ENCODE measurements around the gene CYP21A2. TPM values are rescaled to one million over a fixed set of nuclear protein-coding genes. Genes with fewer than 3 reads are reported as not detected.
"Not testable (repeated sequence)": the region's sequence is repeated elsewhere in the genome, so short reads cannot be mapped to it uniquely, and the experiment has no call there.

CYP21A2 gene
- total and polyA plus RNA-seq, 2 donors (not counting 1 experiment from before 2014, with no cell fraction given): not detected

DNA sequence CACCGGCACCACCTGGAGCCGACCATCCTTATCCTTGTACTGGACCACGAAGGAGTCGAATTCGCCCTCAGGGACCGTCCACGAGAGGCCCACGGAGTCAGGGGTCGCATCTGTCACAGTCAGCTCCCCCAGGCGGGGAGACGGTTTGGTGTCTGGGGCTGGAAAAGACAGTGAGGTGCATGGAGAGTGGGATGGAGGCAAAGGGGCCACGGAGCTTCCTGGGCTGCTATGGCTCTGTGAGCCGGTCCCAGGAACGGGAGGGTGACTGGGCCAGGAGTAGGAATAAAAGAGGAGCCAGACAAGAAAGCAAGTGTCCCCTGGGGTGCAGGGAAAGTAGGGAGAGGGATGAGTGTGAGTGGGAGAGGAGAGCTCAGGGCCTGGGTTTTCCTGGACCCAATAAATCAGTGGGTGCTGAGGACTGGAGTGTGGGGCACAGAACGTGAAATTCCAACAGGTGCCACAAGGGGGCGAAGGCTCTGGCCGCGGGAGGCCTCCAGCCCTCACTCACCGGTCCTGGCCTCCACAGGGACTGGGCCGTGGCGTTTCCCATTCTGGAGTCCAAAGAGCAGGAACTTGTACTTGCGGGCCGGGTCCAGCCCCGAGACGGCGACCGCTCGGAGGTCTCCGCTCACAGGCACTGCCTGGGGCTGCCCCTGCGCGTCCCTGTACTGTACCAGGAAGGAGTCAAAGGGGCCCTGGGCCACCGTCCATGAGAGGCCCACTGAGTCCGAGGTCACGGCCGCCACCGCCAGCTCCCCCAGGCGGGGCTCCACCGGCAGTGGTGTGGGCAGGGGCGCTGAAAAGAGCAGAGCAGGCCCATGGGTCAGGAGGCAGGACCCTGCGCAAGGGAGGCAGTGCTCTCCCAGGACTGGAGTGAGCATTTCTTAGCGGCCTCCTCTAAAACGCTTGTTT lies 9.9 kb downstream of the CYP21A2 start:
- H3K27me3 Mint-ChIP-seq: peaks cover 16% of the 10 kb centered on the region
- Histone ChIP-seq H2AFZ (ENCODE audit: insufficient read depth, low read depth, low read length, poor library complexity, severe bottlenecking) (peak overlapping the region; percentile 49), H3K9ac (ENCODE audit: low read length) (no peak overlapping the region), H3K27me3 (replicated peaks in 1 of 4; ENCODE audit: control extremely low read depth in 1 of 4, control insufficient read depth in 3 of 4, insufficient read depth in 4 of 4, low read length in 3 of 4) (no peaks in the 10 kb centered on the region), H3K4me2 (replicated peaks; ENCODE audit: low read depth, low read length, poor library complexity, severe bottlenecking) (peak overlapping the region; percentile 9), H3K27ac (ENCODE audit: low read length in 2 of 2) (no peak overlapping the region), H3K4me1 (ENCODE audit: control insufficient read depth in 2 of 2, insufficient read depth in 2 of 2, low read length in 2 of 2) (peaks cover 0 to 4% of the 10 kb centered on the region in 2 donors), H3K36me3 (replicated peaks in 1 of 2; ENCODE audit: control extremely low read depth in 1 of 2, control insufficient read depth in 1 of 2, extremely low read depth in 1 of 2, insufficient read depth in 2 of 2, low read length in 1 of 2) (no peaks in the 10 kb centered on the region), H3K79me2 (ENCODE audit: control insufficient read depth, insufficient read depth, low read length) (no peaks in the 10 kb centered on the region), H4K20me1 (ENCODE audit: control insufficient read depth, insufficient read depth, low read length, poor library complexity, severe bottlenecking) (no peaks in the 10 kb centered on the region), H3K9me3 (ENCODE audit: control extremely low read depth in 1 of 3, control insufficient read depth in 2 of 3, insufficient read depth in 1 of 3, low read length in 2 of 3) (no peaks in the 10 kb centered on the region), H3K4me3 (ENCODE audit: control extremely low read depth in 1 of 5, extremely low read depth in 1 of 5, insufficient read depth in 1 of 5, low read depth in 2 of 5, low read length in 4 of 5) (no peak overlapping the region)
- TF ChIP-seq, protein P1, sequence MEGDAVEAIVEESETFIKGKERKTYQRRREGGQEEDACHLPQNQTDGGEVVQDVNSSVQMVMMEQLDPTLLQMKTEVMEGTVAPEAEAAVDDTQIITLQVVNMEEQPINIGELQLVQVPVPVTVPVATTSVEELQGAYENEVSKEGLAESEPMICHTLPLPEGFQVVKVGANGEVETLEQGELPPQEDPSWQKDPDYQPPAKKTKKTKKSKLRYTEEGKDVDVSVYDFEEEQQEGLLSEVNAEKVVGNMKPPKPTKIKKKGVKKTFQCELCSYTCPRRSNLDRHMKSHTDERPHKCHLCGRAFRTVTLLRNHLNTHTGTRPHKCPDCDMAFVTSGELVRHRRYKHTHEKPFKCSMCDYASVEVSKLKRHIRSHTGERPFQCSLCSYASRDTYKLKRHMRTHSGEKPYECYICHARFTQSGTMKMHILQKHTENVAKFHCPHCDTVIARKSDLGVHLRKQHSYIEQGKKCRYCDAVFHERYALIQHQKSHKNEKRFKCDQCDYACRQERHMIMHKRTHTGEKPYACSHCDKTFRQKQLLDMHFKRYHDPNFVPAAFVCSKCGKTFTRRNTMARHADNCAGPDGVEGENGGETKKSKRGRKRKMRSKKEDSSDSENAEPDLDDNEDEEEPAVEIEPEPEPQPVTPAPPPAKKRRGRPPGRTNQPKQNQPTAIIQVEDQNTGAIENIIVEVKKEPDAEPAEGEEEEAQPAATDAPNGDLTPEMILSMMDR (IDR thresholded peaks at IDR 0.05): peak; percentile 93
- TF ChIP-seq EZH2 (IDR thresholded peaks at IDR 0.05; ENCODE audit: borderline replicate concordance, insufficient read depth, low read depth, low read length, poor library complexity, severe bottlenecking): no peak
- no peaks in the 10 kb centered on the region for H3K9me3 Mint-ChIP-seq (ENCODE audit: insufficient read depth)
- H3K27ac Mint-ChIP-seq: no peak overlapping the region
- H3K4me1 Mint-ChIP-seq: peaks cover 5% of the 10 kb centered on the region
- ChIA-PET POLR2A (no interaction called here), CTCF (interaction anchor here (0.6 to 2.4 kb wide), 6 partner anchors 45 to 750 kb away, joined by 3 to 8 read pairs (median 3); no protein-coding TSS in a partner anchor)
- no peak overlapping the region for H3K4me3 Mint-ChIP-seq
- DNase-seq (peak; percentile 80), ATAC-seq (ENCODE audit: low read depth) (peak; percentile 84)
- WGBS (ENCODE audit: insufficient coverage): 53% methylated on average over 42 of the region's 42 CpGs
- intact Hi-C loops (cut with micrococcal nuclease): loop anchor here (10.0 kb wide), 2 partner anchors 107 to 747 kb away; partner anchors contain the start of genes PPT2 and PRRT1

DNA sequence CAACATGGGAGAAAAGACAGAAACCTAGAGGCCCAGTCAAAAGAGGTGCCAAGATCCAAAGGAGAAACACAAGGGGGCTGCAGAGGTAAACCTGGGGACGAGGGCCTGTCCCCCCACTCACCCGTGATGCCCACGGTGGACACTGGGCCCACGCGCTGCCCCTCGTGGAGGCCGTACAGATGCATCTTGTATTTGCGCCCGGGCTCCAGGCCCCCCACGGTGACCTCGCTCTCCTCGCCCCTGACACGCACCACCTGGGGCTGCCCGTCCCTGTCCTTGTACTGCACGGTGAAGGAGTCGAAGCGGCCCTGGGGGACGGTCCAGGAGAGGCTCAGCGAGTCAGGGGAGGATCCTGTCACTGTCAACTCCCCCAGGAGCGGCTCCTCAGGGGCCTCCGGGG lies 10.9 kb downstream of the CYP21A2 start:
- H3K4me1 ChIP-seq (ENCODE audit: control insufficient read depth in 2 of 2, insufficient read depth in 2 of 2, low read length in 2 of 2); H3K4me3 Mint-ChIP-seq; POLR2A ChIA-PET; H4K20me1 ChIP-seq (ENCODE audit: control insufficient read depth, insufficient read depth, low read length, poor library complexity, severe bottlenecking); H3K9me3 Mint-ChIP-seq (ENCODE audit: insufficient read depth); H3K4me2 ChIP-seq (replicated peaks; ENCODE audit: low read depth, low read length, poor library complexity, severe bottlenecking); H3K27ac ChIP-seq (ENCODE audit: low read length in 2 of 2); H3K79me2 ChIP-seq (ENCODE audit: control insufficient read depth, insufficient read depth, low read length); H3K36me3 ChIP-seq (replicated peaks in 1 of 2; ENCODE audit: control extremely low read depth in 1 of 2, control insufficient read depth in 1 of 2, extremely low read depth in 1 of 2, insufficient read depth in 2 of 2, low read length in 1 of 2); H3K27ac Mint-ChIP-seq; H2AFZ ChIP-seq (ENCODE audit: insufficient read depth, low read depth, low read length, poor library complexity, severe bottlenecking); CTCF ChIA-PET; H3K9ac ChIP-seq (ENCODE audit: low read length); DNase-seq; H3K9me3 ChIP-seq (ENCODE audit: control extremely low read depth in 1 of 3, control insufficient read depth in 2 of 3, insufficient read depth in 1 of 3, low read length in 2 of 3); ATAC-seq (ENCODE audit: low read depth); H3K4me3 ChIP-seq (ENCODE audit: control extremely low read depth in 1 of 5, extremely low read depth in 1 of 5, insufficient read depth in 1 of 5, low read depth in 2 of 5, low read length in 4 of 5); H3K27me3 ChIP-seq (replicated peaks in 1 of 4; ENCODE audit: control extremely low read depth in 1 of 4, control insufficient read depth in 3 of 4, insufficient read depth in 4 of 4, low read length in 3 of 4); H3K4me1 Mint-ChIP-seq: not testable (repeated sequence)
- intact Hi-C loops (cut with micrococcal nuclease): loop anchor here (10.0 kb wide), 2 partner anchors 106 to 746 kb away; partner anchors contain the start of genes PPT2 and PRRT1
- WGBS (ENCODE audit: insufficient coverage): 92% methylated on average over 16 of the region's 21 CpGs
- peaks cover 16% of the 10 kb centered on the region for H3K27me3 Mint-ChIP-seq

DNA sequence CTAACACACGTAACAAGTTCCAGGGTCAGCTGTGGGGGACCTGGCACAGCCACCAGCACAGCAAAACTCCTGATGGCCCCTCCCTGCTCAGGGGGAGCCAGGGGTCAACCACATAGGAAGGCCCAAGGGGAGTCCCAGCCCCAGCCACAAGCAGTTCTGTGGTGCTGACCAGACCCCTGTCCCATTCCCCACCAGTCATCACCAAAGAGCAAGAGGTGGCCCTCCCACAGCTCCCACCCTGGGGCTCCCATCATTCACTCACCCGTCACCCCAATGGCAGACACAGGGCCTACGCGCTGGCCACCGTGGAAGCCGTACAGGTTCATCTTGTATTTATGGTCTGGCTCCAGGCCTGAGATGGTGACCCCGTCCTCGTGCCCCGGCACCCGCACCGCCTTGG lies 11.5 kb downstream of the CYP21A2 start:
- 87% methylated on average over 1 of the region's 11 CpGs for WGBS (ENCODE audit: insufficient coverage)

More for the DNA sequence above, 11.5 kb downstream of the CYP21A2 start:
- H3K9me3 Mint-ChIP-seq (ENCODE audit: insufficient read depth); ATAC-seq (ENCODE audit: low read depth); H3K4me1 ChIP-seq (ENCODE audit: control insufficient read depth in 2 of 2, insufficient read depth in 2 of 2, low read length in 2 of 2); H3K27me3 ChIP-seq (replicated peaks in 1 of 4; ENCODE audit: control extremely low read depth in 1 of 4, control insufficient read depth in 3 of 4, insufficient read depth in 4 of 4, low read length in 3 of 4); H3K4me3 Mint-ChIP-seq; H3K79me2 ChIP-seq (ENCODE audit: control insufficient read depth, insufficient read depth, low read length); CTCF ChIA-PET; H4K20me1 ChIP-seq (ENCODE audit: control insufficient read depth, insufficient read depth, low read length, poor library complexity, severe bottlenecking); H3K9me3 ChIP-seq (ENCODE audit: control extremely low read depth in 1 of 3, control insufficient read depth in 2 of 3, insufficient read depth in 1 of 3, low read length in 2 of 3); H3K27ac ChIP-seq (ENCODE audit: low read length in 2 of 2); POLR2A ChIA-PET; H3K4me2 ChIP-seq (replicated peaks; ENCODE audit: low read depth, low read length, poor library complexity, severe bottlenecking); H2AFZ ChIP-seq (ENCODE audit: insufficient read depth, low read depth, low read length, poor library complexity, severe bottlenecking); H3K36me3 ChIP-seq (replicated peaks in 1 of 2; ENCODE audit: control extremely low read depth in 1 of 2, control insufficient read depth in 1 of 2, extremely low read depth in 1 of 2, insufficient read depth in 2 of 2, low read length in 1 of 2); H3K27ac Mint-ChIP-seq; H3K4me3 ChIP-seq (ENCODE audit: control extremely low read depth in 1 of 5, extremely low read depth in 1 of 5, insufficient read depth in 1 of 5, low read depth in 2 of 5, low read length in 4 of 5); DNase-seq; H3K9ac ChIP-seq (ENCODE audit: low read length); H3K4me1 Mint-ChIP-seq: not testable (repeated sequence)
- intact Hi-C loops (cut with micrococcal nuclease): loop anchor here (10.0 kb wide), 2 partner anchors 105 to 745 kb away; partner anchors contain the start of genes PPT2 and PRRT1
- H3K27me3 Mint-ChIP-seq: peaks cover 20% of the 10 kb centered on the region

Data from B cell (primary cell).